HCT116 (cell line): ENCODE measurements around the gene FBXL2. TPM values are rescaled to one million over a fixed set of nuclear protein-coding genes. Genes with fewer than 3 reads are reported as not detected.
A peak's percentile ranks its signal among the peaks of the same experiment; 100 is the strongest.

Source experiments
- ATAC-seq: fragments of 200-7000 bp; cut with Tn5 transposase; 2 replicates; pipeline ENCODE4 v1.9.1; 2020; ENCODE audit warnings: mild to moderate bottlenecking, moderate library complexity
- BruUV-seq: library from RNA; stranded (reverse); fragments of 400-500 nt; replicated peaks from 2 replicates; lab custom pipeline; 2021; lab: Mats Ljungman, UMichigan
- CTCF ChIA-PET: fragments of 300-600 bp; sonication (Branson Sonifier 250); formaldehyde crosslinking; loops from one replicate; lab custom pipeline; 2021; ENCODE audit warnings: antibody characterized with exemption; lab: Charles Lee
- POLR2A ChIA-PET: fragments of 300-600, 350-600 bp; sonication (Branson Sonifier 250); formaldehyde crosslinking; loops from one replicate; lab custom pipeline; 2021; ENCODE audit warnings: antibody characterized with exemption; lab: Charles Lee
- RAD21 ChIA-PET, 2 experiments: fragments of 300-600 bp; sonication (Branson Sonifier 250); formaldehyde crosslinking; loops; one replicate each; lab custom pipeline; 2023; ENCODE audit warnings: low total read pairs in 2 of 2; ENCODE audit not compliant: uncharacterized antibody in 2 of 2, unreplicated experiment in 2 of 2, low non-redundant PET in 1 of 2; lab: Charles Lee
- DNase-seq: peaks from one replicate; pipeline ENCODE4 v3.0.0-alpha.2; 2010; ENCODE audit warnings: low read depth, low spot score
- H2AFZ ChIP-seq: fragments of 200-600 bp; shearing (Covaris generic), sonication (generic); 2 replicates; pipeline ENCODE4 v1.6.1; 2017; ENCODE audit warnings: low read depth, mixed run types, mixed read lengths, antibody characterized with exemption, low read length; ENCODE audit not compliant: poor library complexity, severe bottlenecking
- H3K27ac ChIP-seq: 2 replicates; pipeline ENCODE4 v1.5.1; 2012; ENCODE audit warnings: low read depth, low read length
- H3K27me3 ChIP-seq: fragments of 200-600 bp; sonication (generic); 2 replicates; pipeline ENCODE4 v1.6.1; 2016; ENCODE audit warnings: mixed run types, low read length, mixed read lengths; ENCODE audit not compliant: insufficient read depth
- H3K36me3 ChIP-seq, 2 experiments: fragments of 200-500 bp in 1 of 2; fragments of 200-600 bp in 1 of 2; sonication (Bioruptor generic) in 1 of 2; sonication (generic) in 1 of 2; 2 replicates each; pipeline versions ENCODE4 v1.5.1 to v1.6.1; 2014 to 2016; ENCODE audit warnings: low read length in 2 of 2, inconsistent platforms in 1 of 2, mixed read lengths in 1 of 2, mixed run types in 1 of 2; ENCODE audit not compliant: insufficient read depth in 2 of 2, control insufficient read depth in 1 of 2
- H3K4me1 ChIP-seq, 2 experiments: fragments of 200-600 bp in 1 of 2; sonication (generic) in 1 of 2; 2 replicates each; pipeline versions ENCODE4 v1.5.1 to v1.6.1; 2012 to 2017; ENCODE audit warnings: low read length in 2 of 2, inconsistent platforms in 1 of 2, mild to moderate bottlenecking in 1 of 2, mixed read lengths in 1 of 2, mixed run types in 1 of 2, moderate library complexity in 1 of 2; ENCODE audit not compliant: insufficient read depth in 2 of 2, control insufficient read depth in 1 of 2
- H3K4me2 ChIP-seq: fragments of 200-600 bp; sonication (generic); 2 replicates; pipeline ENCODE4 v1.6.1; 2017; ENCODE audit warnings: mixed run types, low read length, mixed read lengths
- H3K4me3 ChIP-seq, 2 experiments: fragments of 200-600 bp in 1 of 2; sonication (generic) in 1 of 2; replicated peaks in 1 of 2; 2 replicates each; pipeline ENCODE4 v1.5.1; 2011 to 2016; ENCODE audit warnings: low read length in 2 of 2, control low read depth in 1 of 2, low read depth in 1 of 2, mild to moderate bottlenecking in 1 of 2, mixed read lengths in 1 of 2, mixed run types in 1 of 2
- H3K79me2 ChIP-seq: fragments of 200-600 bp; sonication (generic); 2 replicates; pipeline ENCODE4 v1.6.1; 2017; ENCODE audit warnings: mild to moderate bottlenecking, mixed run types, low read length, moderate library complexity, mixed read lengths; ENCODE audit not compliant: insufficient read depth
- H3K9ac ChIP-seq: fragments of 200-600 bp; sonication (generic); 2 replicates; pipeline ENCODE4 v1.6.1; 2016; ENCODE audit warnings: low read length, mixed read lengths
- H3K9me2 ChIP-seq: fragments of 200-600 bp; sonication (generic), shearing (Covaris generic); 2 replicates; pipeline ENCODE4 v1.6.1; 2017; ENCODE audit warnings: mixed run types, mild to moderate bottlenecking, moderate library complexity; ENCODE audit not compliant: insufficient read depth
- H3K9me3 ChIP-seq, 2 experiments: fragments of 200-500 bp in 1 of 2; fragments of 200-600 bp in 1 of 2; sonication (Bioruptor generic) in 1 of 2; sonication (generic) in 1 of 2; 2 replicates each; pipeline ENCODE4 v1.6.1; 2014 to 2017; ENCODE audit warnings: low read length in 2 of 2, mixed read lengths in 2 of 2, inconsistent platforms in 1 of 2, low read depth in 1 of 2, mild to moderate bottlenecking in 1 of 2, mixed run types in 1 of 2, moderate library complexity in 1 of 2; ENCODE audit not compliant: control insufficient read depth in 1 of 2, insufficient read depth in 1 of 2
- H4K20me1 ChIP-seq: fragments of 200-600 bp; sonication (generic), shearing (Covaris generic); 2 replicates; pipeline ENCODE4 v1.6.1; 2017; ENCODE audit warnings: mixed run types, mild to moderate bottlenecking, moderate library complexity; ENCODE audit not compliant: insufficient read depth
- CBX3 ChIP-seq: IDR thresholded peaks from 2 replicates; pipeline ENCODE4 v1.6.1; 2012; ENCODE audit warnings: low read depth
- CTCF ChIP-seq, 3 experiments: fragments of 200-600 bp in 1 of 3; sonication (generic) in 1 of 3; IDR thresholded peaks in 2 of 3; conservative IDR thresholded peaks in 1 of 3; 2 replicates each; pipeline ENCODE4 v1.5.1; 2012 to 2017; ENCODE audit warnings: low read depth in 2 of 3, low read length in 2 of 3, antibody characterized with exemption in 1 of 3, borderline replicate concordance in 1 of 3, control low read depth in 1 of 3, mild to moderate bottlenecking in 1 of 3, mixed read lengths in 1 of 3, mixed run types in 1 of 3, moderate library complexity in 1 of 3; ENCODE audit not compliant: insufficient read depth in 1 of 3
- EGR1 ChIP-seq: IDR thresholded peaks from 2 replicates; pipeline ENCODE4 v1.6.1; 2012; ENCODE audit warnings: low read depth
- ELF1 ChIP-seq: IDR thresholded peaks from 2 replicates; pipeline ENCODE4 v1.6.1; 2012; ENCODE audit warnings: low read depth, borderline replicate concordance
- MAX ChIP-seq: IDR thresholded peaks from 2 replicates; pipeline ENCODE4 v1.6.1; 2012
- POLR2A ChIP-seq: IDR thresholded peaks from 2 replicates; pipeline ENCODE4 v1.7.0; 2011; ENCODE audit warnings: borderline replicate concordance; ENCODE audit not compliant: insufficient read depth, insufficient read length; ENCODE audit errors: extremely low read depth
- SP1 ChIP-seq: IDR thresholded peaks from 2 replicates; pipeline ENCODE4 v1.6.1; 2012; ENCODE audit warnings: low read depth
- SRF ChIP-seq: IDR thresholded peaks from 2 replicates; pipeline ENCODE4 v1.6.1; 2012; ENCODE audit warnings: low read depth
- TCF7L2 ChIP-seq: IDR thresholded peaks from 2 replicates; pipeline ENCODE4 v1.7.0; 2011; ENCODE audit warnings: borderline replicate concordance, inconsistent platforms; ENCODE audit not compliant: insufficient read depth, insufficient read length; ENCODE audit errors: extremely low read depth
- ZFX ChIP-seq: fragments of 450-650 bp; IDR thresholded peaks from 2 replicates; pipeline ENCODE4 v1.6.1; 2017
- ZNF274 ChIP-seq: fragments of 200-500 bp; sonication (Bioruptor generic); IDR thresholded peaks from 2 replicates; pipeline ENCODE4 v1.6.1; 2014; ENCODE audit warnings: mild to moderate bottlenecking, low read depth, low read length, inconsistent platforms
- intact Hi-C: fragments of 100-400 bp; cut with micrococcal nuclease; formaldehyde crosslinking; loops from 2 replicates; pipeline ENCODE4 v1.10.0; 2022
- total RNA-seq: library from RNA; stranded (reverse); gene quantifications from one replicate; pipeline ENCODE4 v1.2.1, GENCODE V29; 2021; ENCODE audit not compliant: unreplicated experiment
- TF ChIP-seq, protein P1 (sequence below): IDR thresholded peaks from 2 replicates; pipeline ENCODE4 v1.6.1; 2012
- TF ChIP-seq, protein P2 (sequence below): IDR thresholded peaks from 2 replicates; pipeline ENCODE4 v1.6.1; 2012; ENCODE audit warnings: low read depth

Gene FBXL2
- total RNA-seq, 1 experiment from 2014 or later, result 12.8 TPM

DNA sequence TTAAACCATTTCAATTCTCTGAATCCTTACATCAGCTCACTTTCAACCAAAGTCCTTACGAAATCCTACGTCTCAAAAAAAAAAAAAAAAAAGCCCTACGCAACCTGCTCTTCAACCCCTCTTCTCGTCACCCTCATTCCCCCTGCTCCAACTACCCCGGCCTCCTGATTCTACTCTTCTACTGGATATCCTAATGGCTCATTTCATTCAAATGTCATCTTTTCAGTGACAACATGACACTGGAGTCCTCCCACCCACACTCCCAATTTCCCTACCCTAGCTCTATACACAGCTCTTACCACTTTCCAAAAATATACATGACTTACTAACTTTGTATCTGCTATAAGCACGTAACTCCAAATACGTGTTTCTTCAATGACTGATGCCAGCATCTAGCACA lies 151.5 kb downstream of the FBXL2 start:
- Histone ChIP-seq H4K20me1 (peaks cover 38% of the 10 kb centered on the region; the same call in 1 of the 2 replicates), H3K79me2 (peaks cover 99% of the 10 kb centered on the region)
- RAD21 ChIA-PET, result no interaction called here

More for the DNA sequence above, 151.5 kb downstream of the FBXL2 start:
- H3K9me3 ChIP-seq, result no peaks in the 10 kb centered on the region
- H3K4me2 ChIP-seq, result peak overlapping the region; percentile 58
- H3K27ac ChIP-seq, result no peak overlapping the region
- ChIA-PET CTCF (no interaction called here), POLR2A (interaction anchor here (1.2 to 2.0 kb wide), 2 partner anchors 10 to 12 kb away, joined by 3 to 9 read pairs; no protein-coding TSS in a partner anchor)
- no peak overlapping the region for H3K4me3 ChIP-seq
- no peaks in the 10 kb centered on the region for H3K9me2 ChIP-seq
- TF ChIP-seq ZFX (no peak), CTCF (IDR thresholded peaks at IDR 0.05 in 2 of 3, conservative IDR thresholded peaks at IDR 0.05 in 1 of 3; ENCODE audit: borderline replicate concordance in 1 of 3, insufficient read depth in 1 of 3, low read depth in 2 of 3, low read length in 2 of 3) (no peak), ELF1 (no peak), CBX3 (no peak), EGR1 (no peak), SRF (no peak), ZNF274 (no peak), MAX (no peak), TCF7L2 (no peak), SP1 (no peak), POLR2A (no peak)
- TF ChIP-seq, protein P1, sequence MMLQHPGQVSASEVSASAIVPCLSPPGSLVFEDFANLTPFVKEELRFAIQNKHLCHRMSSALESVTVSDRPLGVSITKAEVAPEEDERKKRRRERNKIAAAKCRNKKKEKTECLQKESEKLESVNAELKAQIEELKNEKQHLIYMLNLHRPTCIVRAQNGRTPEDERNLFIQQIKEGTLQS, result no peak
- TF ChIP-seq, protein P2, sequence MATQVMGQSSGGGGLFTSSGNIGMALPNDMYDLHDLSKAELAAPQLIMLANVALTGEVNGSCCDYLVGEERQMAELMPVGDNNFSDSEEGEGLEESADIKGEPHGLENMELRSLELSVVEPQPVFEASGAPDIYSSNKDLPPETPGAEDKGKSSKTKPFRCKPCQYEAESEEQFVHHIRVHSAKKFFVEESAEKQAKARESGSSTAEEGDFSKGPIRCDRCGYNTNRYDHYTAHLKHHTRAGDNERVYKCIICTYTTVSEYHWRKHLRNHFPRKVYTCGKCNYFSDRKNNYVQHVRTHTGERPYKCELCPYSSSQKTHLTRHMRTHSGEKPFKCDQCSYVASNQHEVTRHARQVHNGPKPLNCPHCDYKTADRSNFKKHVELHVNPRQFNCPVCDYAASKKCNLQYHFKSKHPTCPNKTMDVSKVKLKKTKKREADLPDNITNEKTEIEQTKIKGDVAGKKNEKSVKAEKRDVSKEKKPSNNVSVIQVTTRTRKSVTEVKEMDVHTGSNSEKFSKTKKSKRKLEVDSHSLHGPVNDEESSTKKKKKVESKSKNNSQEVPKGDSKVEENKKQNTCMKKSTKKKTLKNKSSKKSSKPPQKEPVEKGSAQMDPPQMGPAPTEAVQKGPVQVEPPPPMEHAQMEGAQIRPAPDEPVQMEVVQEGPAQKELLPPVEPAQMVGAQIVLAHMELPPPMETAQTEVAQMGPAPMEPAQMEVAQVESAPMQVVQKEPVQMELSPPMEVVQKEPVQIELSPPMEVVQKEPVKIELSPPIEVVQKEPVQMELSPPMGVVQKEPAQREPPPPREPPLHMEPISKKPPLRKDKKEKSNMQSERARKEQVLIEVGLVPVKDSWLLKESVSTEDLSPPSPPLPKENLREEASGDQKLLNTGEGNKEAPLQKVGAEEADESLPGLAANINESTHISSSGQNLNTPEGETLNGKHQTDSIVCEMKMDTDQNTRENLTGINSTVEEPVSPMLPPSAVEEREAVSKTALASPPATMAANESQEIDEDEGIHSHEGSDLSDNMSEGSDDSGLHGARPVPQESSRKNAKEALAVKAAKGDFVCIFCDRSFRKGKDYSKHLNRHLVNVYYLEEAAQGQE, result no peak
- TF ChIP-seq, all 23 proteins: peak for 0
- Histone ChIP-seq H3K4me1 (peaks cover 20 to 47% of the 10 kb centered on the region in 2 experiments), H3K9ac (no peak overlapping the region), H3K36me3 (peaks cover 0 to 5% of the 10 kb centered on the region in 2 experiments; a peak in 1 of 4 replicates), H3K27me3 (no peaks in the 10 kb centered on the region), H2AFZ (no peak overlapping the region)
- no TSS peak for BruUV-seq
- ATAC-seq (no peak), DNase-seq (no peak)
- intact Hi-C loops, result no loop called here
